ENCODE results near the gene KRTAP10-2. TPM values are rescaled to one million over a fixed set of nuclear protein-coding genes. Genes with fewer than 3 reads are reported as not detected.
"Not testable (repeated sequence)": the region's sequence is repeated elsewhere in the genome, so short reads cannot be mapped to it uniquely, and the experiment has no call there.

The KRTAP10-2 gene
- total RNA-seq, 1 donor from 2014 or later = not detected

DNA sequence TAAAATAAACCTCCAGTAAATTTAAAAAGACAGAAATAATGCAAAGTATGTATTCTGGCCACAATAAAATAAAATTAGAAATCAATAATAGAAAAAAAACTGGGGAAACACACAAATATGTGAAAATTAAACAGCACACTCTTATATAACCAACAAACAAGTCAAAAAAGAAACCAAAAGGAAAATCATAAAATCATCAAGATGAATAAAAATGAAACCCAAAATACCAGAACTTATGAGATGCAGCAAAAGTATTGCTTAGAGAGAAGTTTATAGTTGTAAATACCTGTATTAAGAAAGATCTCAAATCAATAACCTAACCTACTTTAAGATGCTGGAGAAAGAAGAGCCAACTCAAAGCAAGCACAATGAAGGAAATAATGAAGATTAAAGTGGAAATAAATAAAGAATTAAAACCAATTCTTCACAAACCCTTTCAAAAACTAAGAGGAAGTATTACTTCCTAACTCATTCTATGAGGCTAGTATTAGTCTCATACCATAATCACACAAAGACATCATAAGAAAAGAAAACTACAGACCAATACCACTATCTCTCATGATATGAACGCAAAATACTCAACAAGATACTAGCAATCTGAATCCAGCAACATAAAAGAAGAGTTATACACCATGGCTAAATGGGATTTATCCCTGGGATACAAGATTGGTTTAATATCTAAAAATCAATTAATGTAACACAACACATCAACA lies 13.7 kb upstream of the KRTAP10-2 start:
- no peak overlapping the region for H3K4me3 Mint-ChIP-seq (ENCODE audit: unreplicated experiment)
- H3K4me1 Mint-ChIP-seq (ENCODE audit: low read depth) = no peaks in the 10 kb centered on the region
- TF ChIP-seq, protein P1, sequence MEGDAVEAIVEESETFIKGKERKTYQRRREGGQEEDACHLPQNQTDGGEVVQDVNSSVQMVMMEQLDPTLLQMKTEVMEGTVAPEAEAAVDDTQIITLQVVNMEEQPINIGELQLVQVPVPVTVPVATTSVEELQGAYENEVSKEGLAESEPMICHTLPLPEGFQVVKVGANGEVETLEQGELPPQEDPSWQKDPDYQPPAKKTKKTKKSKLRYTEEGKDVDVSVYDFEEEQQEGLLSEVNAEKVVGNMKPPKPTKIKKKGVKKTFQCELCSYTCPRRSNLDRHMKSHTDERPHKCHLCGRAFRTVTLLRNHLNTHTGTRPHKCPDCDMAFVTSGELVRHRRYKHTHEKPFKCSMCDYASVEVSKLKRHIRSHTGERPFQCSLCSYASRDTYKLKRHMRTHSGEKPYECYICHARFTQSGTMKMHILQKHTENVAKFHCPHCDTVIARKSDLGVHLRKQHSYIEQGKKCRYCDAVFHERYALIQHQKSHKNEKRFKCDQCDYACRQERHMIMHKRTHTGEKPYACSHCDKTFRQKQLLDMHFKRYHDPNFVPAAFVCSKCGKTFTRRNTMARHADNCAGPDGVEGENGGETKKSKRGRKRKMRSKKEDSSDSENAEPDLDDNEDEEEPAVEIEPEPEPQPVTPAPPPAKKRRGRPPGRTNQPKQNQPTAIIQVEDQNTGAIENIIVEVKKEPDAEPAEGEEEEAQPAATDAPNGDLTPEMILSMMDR (IDR thresholded peaks at IDR 0.05) = no peak
- peaks cover 39% of the 10 kb centered on the region for H3K27me3 Mint-ChIP-seq (ENCODE audit: low read depth)
- no peak for DNase-seq (ENCODE audit: low spot score)
- no peak overlapping the region for H3K27ac Mint-ChIP-seq (ENCODE audit: unreplicated experiment)
- peaks cover 27% of the 10 kb centered on the region for H3K9me3 Mint-ChIP-seq (ENCODE audit: low read depth)
- peaks cover 10% of the 10 kb centered on the region for H3K36me3 Mint-ChIP-seq (ENCODE audit: low read depth)

DNA sequence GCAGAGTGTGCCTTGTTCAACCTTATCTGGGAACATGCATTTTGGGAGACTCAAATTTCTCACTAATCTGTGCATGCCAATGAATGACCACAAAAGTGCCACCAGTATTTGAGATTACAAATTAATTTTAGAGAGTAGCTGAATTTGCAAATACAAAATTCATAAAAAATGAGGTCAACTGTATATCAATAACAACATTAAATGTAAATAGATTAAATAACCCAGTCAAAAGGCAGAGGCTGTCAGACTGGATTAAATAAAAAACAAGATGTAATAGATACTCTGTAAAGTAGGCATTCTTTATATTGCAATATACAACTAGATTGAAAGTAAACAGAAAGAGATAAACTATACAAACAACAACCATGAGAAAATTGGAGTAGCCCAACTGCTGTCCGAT lies 12.8 kb upstream of the KRTAP10-2 start:
- H3K9me3 Mint-ChIP-seq (ENCODE audit: low read depth) = peaks cover 30% of the 10 kb centered on the region
- no peaks in the 10 kb centered on the region for H3K4me1 Mint-ChIP-seq (ENCODE audit: low read depth)
- H3K27me3 Mint-ChIP-seq (ENCODE audit: low read depth) = peaks cover 43% of the 10 kb centered on the region
- H3K4me3 Mint-ChIP-seq (ENCODE audit: unreplicated experiment) = no peak overlapping the region
- no peak overlapping the region for H3K27ac Mint-ChIP-seq (ENCODE audit: unreplicated experiment)
- TF ChIP-seq, protein P1 (IDR thresholded peaks at IDR 0.05) = no peak
- DNase-seq (ENCODE audit: low spot score) = no peak
- peaks cover 11% of the 10 kb centered on the region for H3K36me3 Mint-ChIP-seq (ENCODE audit: low read depth)

DNA sequence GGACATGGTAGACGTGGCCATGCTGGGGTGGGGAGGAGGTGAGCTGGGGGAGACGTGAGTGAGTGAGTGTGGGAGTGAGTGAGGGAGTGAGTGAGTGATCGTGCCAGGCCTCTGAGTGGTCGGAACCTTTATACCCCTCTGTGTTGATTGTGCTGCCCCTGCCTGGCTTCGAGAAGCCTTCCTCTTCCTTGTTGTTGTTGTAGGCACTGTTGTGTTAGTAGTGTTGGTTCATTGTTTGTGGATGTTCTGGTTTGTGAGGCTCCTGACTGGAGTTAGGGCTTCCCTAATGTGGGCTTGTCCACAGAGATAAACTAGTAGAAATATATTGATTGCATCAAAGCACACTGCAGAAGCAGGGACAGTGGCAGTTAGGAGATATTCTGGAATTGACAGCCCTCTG lies 7.4 kb upstream of the KRTAP10-2 start, which contains the start of gene KRTAP10-3:
Gene KRTAP10-3, minus strand, starts transcription at position 101 of the 400 bp plus-strand sequence. Its CDS starts 80 bp downstream, at position 21.
- Mint-ChIP-seq H3K9me3 (ENCODE audit: low read depth) (peaks cover 25% of the 10 kb centered on the region), H3K4me1 (ENCODE audit: low read depth) (no peaks in the 10 kb centered on the region), H3K4me3 (ENCODE audit: unreplicated experiment) (no peak within 1 kb of the TSS), H3K27me3 (ENCODE audit: low read depth) (peaks cover 44% of the 10 kb centered on the region), H3K27ac (ENCODE audit: unreplicated experiment) (no peak within 1 kb of the TSS), H3K36me3 (ENCODE audit: low read depth) (peaks cover 11% of the 10 kb centered on the region)
- no peak for DNase-seq (ENCODE audit: low spot score)
- TF ChIP-seq, protein P1 (IDR thresholded peaks at IDR 0.05) = no peak

DNA sequence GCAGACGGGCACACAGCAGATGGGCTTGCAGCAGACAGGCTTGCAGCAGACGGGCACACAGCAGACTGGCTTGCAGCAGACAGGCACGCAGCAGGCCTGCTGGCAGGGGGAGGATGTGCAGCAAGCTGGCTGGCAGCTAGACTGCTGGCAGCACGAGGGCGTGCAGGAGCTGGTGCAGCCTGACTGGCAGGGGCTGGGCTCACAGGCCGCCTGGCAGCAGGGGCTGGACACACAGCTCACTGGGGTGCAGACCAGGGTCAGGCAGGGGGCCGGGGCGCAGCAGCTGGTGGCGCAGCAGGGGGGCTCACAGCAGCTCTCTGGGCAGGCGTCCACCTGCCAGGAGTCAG lies 7.0 kb upstream of the KRTAP10-2 start:
- H3K36me3 Mint-ChIP-seq (ENCODE audit: low read depth) = peaks cover 11% of the 10 kb centered on the region
- not testable (repeated sequence) for H3K4me1 Mint-ChIP-seq (ENCODE audit: low read depth); H3K27ac Mint-ChIP-seq (ENCODE audit: unreplicated experiment); H3K4me3 Mint-ChIP-seq (ENCODE audit: unreplicated experiment); DNase-seq (ENCODE audit: low spot score)
- peaks cover 24% of the 10 kb centered on the region for H3K9me3 Mint-ChIP-seq (ENCODE audit: low read depth)
- peaks cover 44% of the 10 kb centered on the region for H3K27me3 Mint-ChIP-seq (ENCODE audit: low read depth)

DNA sequence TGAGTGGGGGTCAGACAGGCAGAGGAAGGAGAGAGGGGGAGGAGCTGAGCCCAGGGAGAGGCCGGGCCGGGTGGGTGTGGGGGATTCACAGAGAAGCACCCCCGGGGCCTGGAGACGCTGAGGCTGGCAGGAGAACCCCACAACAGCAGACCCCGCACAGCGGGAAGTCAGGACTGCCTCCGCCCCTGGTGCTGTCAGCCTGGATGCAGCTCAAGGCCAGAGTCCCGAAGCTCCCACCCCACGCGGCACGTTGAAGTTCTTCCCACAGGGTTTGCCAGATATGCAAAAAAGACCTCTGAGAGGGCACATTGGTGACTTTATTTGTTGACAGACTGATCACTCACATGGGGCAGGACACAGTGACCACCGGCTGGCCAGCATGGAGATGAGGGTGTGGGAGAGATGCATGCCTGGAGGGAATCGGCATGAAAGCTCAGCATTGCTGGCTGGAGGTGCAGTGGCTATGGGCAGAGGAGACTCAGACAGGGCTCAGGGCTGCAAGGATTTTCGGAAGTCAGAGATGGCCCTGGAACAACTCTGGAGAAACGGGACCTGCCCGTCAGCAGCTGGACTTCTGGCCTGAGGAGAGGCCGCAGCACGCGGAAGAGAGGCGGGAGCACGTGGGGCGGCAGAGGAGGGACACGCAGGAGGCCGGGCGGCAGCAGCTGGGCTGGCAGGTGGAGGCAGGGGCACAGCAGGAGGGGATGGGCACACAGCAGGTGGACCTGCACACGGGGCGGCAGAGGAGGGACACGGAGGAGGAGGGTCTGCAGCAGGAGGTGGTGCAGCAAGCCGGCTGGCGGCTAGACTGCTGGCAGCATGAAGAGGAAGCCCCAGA lies 6.4 kb upstream of the KRTAP10-2 start:
- Mint-ChIP-seq H3K4me3 (ENCODE audit: unreplicated experiment) (no peak overlapping the region), H3K9me3 (ENCODE audit: low read depth) (peaks cover 19% of the 10 kb centered on the region), H3K27ac (ENCODE audit: unreplicated experiment) (no peak overlapping the region), H3K27me3 (ENCODE audit: low read depth) (peaks cover 42% of the 10 kb centered on the region), H3K36me3 (ENCODE audit: low read depth) (peaks cover 11% of the 10 kb centered on the region), H3K4me1 (ENCODE audit: low read depth) (no peaks in the 10 kb centered on the region)
- TF ChIP-seq, protein P1 (IDR thresholded peaks at IDR 0.05) = no peak
- no peak for DNase-seq (ENCODE audit: low spot score)

Measured in chondrocyte (in vitro differentiated cells).